Vagina (tissue), 2 donors: ENCODE data around the gene AGPS. TPM values are rescaled to one million over a fixed set of nuclear protein-coding genes. Genes with fewer than 3 reads are reported as not detected.
"Not testable (repeated sequence)": the region's sequence is repeated elsewhere in the genome, so short reads cannot be mapped to it uniquely, and the experiment has no call there.

Source experiments
- DNase-seq, 2 donors: peaks; one replicate each; pipeline ENCODE4 v3.0.0-alpha.2; 2017; ENCODE audit errors: extremely low spot score in 2 of 2
- H3K27ac ChIP-seq: fragments of 200-600 bp; sonication (generic); one replicate; pipeline ENCODE4 v1.5.1; 2019
- H3K27me3 ChIP-seq: fragments of 200-600 bp; sonication (generic); one replicate; pipeline ENCODE4 v1.5.1; 2019
- H3K36me3 ChIP-seq, 2 donors: fragments of 200-600 bp; sonication (generic); one replicate each; pipeline ENCODE4 v1.5.1; 2017 to 2019
- H3K4me1 ChIP-seq: fragments of 200-600 bp; sonication (generic); one replicate; pipeline ENCODE4 v1.5.1; 2019
- H3K4me3 ChIP-seq, 2 donors: fragments of 200-600 bp; sonication (generic); 1 replicate in 1 of 2; 2 replicates in 1 of 2; pipeline ENCODE4 v1.5.1; 2016 to 2019
- H3K9me3 ChIP-seq: fragments of 200-600 bp; sonication (generic); one replicate; pipeline ENCODE4 v1.5.1; 2019
- POLR2A ChIP-seq, 2 donors: fragments of 450-650 bp; IDR thresholded peaks; one replicate each; pipeline ENCODE4 v1.6.1; 2017; ENCODE audit warnings: antibody characterized with exemption in 2 of 2, mild to moderate bottlenecking in 2 of 2, moderate library complexity in 2 of 2
- POLR2AphosphoS5 ChIP-seq, 2 donors: sonication (generic); formaldehyde crosslinking; IDR thresholded peaks; one replicate each; pipeline ENCODE4 v1.9.0; 2017; ENCODE audit warnings: antibody characterized with exemption in 2 of 2, mild to moderate bottlenecking in 2 of 2, low read depth in 1 of 2; ENCODE audit not compliant: insufficient read depth in 1 of 2
- intact Hi-C: fragments of 100-400 bp; cut with DNase I; formaldehyde crosslinking; loops from one replicate; pipeline ENCODE4 v1.15.1; 2023
- total RNA-seq: library from RNA; depleted of rRNA; stranded (reverse); fragments of >200 nt; gene quantifications from one replicate; pipeline ENCODE4 v1.2.3, GENCODE V29; 2016
- TF ChIP-seq, protein P1 (sequence below), 3 experiments: fragments of 450-650 bp in 2 of 3; fragments of 200-600 bp in 1 of 3; sonication (generic) in 1 of 3; IDR thresholded peaks; one replicate each; pipeline ENCODE4 v1.5.1; 2017 to 2019; ENCODE audit warnings: antibody characterized with exemption in 3 of 3, mild to moderate bottlenecking in 2 of 3, moderate library complexity in 2 of 3

AGPS gene
- total RNA-seq, 1 donor from 2014 or later = 27.3 TPM

DNA sequence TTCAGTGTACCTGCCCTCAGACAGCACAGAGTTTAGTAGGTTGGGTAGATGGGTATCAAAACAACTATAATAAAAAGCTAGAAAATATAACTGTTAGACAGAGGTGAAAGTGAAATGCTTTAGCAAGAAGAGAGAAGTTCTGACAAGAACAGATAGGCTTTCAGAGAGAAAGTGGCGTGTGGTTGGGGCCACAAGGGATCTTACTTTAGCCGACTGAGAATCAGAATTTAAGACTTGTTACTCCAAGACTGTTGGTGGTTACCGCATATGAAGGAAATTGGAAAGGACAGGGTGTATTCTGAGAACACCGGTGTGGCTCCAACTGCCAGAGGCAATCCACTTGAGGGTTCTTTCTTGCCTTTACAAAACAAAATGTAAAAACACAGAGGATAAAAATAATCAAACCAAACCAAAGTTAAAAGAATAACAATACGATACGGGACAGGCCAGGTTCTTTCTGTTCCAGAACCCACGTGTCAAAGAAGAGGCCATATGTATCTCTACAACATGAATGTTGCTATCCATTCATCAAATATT lies 44.4 kb upstream of the AGPS start:
- Histone ChIP-seq H3K27me3 (no peaks in the 10 kb centered on the region), H3K36me3 (no peaks in the 10 kb centered on the region), H3K9me3 (no peaks in the 10 kb centered on the region), H3K27ac (no peak overlapping the region), H3K4me1 (peaks cover 17% of the 10 kb centered on the region), H3K4me3 (no peak overlapping the region)
- no peak for DNase-seq
- intact Hi-C loops = no loop called here
- TF ChIP-seq POLR2A (IDR thresholded peaks at IDR 0.05) = no peak
- TF ChIP-seq, protein P1, sequence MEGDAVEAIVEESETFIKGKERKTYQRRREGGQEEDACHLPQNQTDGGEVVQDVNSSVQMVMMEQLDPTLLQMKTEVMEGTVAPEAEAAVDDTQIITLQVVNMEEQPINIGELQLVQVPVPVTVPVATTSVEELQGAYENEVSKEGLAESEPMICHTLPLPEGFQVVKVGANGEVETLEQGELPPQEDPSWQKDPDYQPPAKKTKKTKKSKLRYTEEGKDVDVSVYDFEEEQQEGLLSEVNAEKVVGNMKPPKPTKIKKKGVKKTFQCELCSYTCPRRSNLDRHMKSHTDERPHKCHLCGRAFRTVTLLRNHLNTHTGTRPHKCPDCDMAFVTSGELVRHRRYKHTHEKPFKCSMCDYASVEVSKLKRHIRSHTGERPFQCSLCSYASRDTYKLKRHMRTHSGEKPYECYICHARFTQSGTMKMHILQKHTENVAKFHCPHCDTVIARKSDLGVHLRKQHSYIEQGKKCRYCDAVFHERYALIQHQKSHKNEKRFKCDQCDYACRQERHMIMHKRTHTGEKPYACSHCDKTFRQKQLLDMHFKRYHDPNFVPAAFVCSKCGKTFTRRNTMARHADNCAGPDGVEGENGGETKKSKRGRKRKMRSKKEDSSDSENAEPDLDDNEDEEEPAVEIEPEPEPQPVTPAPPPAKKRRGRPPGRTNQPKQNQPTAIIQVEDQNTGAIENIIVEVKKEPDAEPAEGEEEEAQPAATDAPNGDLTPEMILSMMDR (IDR thresholded peaks at IDR 0.05) = no peak
- no peak for TF ChIP-seq POLR2AphosphoS5 (IDR thresholded peaks at IDR 0.05; ENCODE audit: insufficient read depth in 1 of 2, low read depth in 1 of 2)

- DNase-seq = no peak
- peaks cover 20% of the 10 kb centered on the region for H3K4me1 ChIP-seq
- TF ChIP-seq, protein P1 (IDR thresholded peaks at IDR 0.05) = no peak
- TF ChIP-seq POLR2AphosphoS5 (IDR thresholded peaks at IDR 0.05; ENCODE audit: insufficient read depth in 1 of 2, low read depth in 1 of 2) (no peak), POLR2A (IDR thresholded peaks at IDR 0.05) (no peak)
- intact Hi-C loops = no loop called here
- H3K36me3 ChIP-seq = no peaks in the 10 kb centered on the region
- no peaks in the 10 kb centered on the region for H3K27me3 ChIP-seq
- H3K9me3 ChIP-seq = no peaks in the 10 kb centered on the region
- H3K4me3 ChIP-seq = no peak overlapping the region
- no peak overlapping the region for H3K27ac ChIP-seq
These were observed 43.6 kb upstream of the AGPS start for GRCh38 chr2:177348733-177349693.

- H3K9me3 ChIP-seq, H3K4me3 ChIP-seq, H3K27me3 ChIP-seq, H3K27ac ChIP-seq, DNase-seq, intact Hi-C loops, H3K36me3 ChIP-seq: not testable (repeated sequence)
- peaks cover 20% of the 10 kb centered on the region for H3K4me1 ChIP-seq
These were observed 41.9 kb upstream of the AGPS start for GRCh38 chr2:177350624-177351023.

DNA sequence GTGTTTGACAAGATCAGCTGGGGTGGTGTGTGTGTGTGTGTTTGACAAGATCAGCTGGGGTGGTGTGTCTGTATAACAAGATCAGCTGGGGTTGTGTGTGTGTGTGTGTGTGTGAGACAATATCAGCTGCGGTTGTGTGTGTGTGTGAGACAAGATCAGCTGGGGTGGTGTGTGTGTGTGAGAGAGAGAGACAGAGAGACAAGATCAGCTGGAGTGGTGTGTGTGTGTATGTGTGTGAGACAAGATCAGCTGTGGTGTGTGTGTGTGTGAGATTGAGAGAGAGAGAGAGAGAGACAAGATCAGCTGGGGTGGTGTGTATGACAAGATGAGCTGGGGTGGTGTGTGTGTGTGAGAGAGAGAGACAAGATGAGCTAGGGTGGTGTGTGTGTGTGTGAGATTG lies 41.5 kb upstream of the AGPS start:
- H3K4me3 ChIP-seq, H3K27me3 ChIP-seq, H3K27ac ChIP-seq, intact Hi-C loops, DNase-seq, H3K36me3 ChIP-seq, H3K9me3 ChIP-seq: not testable (repeated sequence)
- H3K4me1 ChIP-seq = peaks cover 20% of the 10 kb centered on the region

DNA sequence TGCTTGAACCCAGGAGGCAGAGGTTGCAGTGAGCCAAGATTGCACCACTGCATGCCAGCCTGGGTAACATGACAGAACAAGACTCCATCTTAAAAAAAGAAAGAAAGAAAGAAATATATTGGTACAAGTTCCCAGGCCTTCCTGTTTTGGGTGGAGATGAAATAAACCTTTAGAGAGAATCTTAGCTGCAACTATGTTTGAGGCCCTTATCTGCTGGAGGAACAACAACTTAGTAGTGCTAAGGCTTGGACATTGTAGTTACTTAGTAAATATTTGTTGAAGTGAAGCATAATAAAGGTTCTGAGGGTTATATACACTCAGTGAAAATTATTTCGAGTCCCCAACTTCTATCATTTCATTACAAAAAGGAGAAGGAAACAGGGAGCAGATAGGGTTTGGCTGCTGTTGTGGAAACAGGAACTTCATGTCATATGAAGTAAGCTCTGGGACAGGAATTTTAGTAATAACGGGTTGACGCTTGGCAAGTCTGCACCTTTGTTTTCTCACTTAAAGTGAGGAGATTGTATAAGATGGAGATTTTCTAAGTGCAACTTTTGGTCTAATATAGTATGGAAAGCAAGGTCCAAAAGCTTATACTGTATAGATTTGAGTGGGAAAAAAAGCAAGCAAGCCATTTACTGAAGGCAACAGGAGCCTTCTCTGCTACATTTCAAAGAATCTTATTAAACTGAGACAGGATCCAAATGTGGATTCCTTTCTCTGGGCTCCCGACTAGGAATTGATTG lies 40.0 kb upstream of the AGPS start:
- H3K36me3 ChIP-seq = no peaks in the 10 kb centered on the region
- H3K27ac ChIP-seq = no peak overlapping the region
- H3K4me3 ChIP-seq = no peak overlapping the region
- no peak for DNase-seq
- peaks cover 20% of the 10 kb centered on the region for H3K4me1 ChIP-seq
- TF ChIP-seq, protein P1 (IDR thresholded peaks at IDR 0.05) = no peak
- no peak for TF ChIP-seq POLR2A (IDR thresholded peaks at IDR 0.05)
- TF ChIP-seq POLR2AphosphoS5 (IDR thresholded peaks at IDR 0.05; ENCODE audit: insufficient read depth in 1 of 2, low read depth in 1 of 2) = no peak
- H3K27me3 ChIP-seq = no peaks in the 10 kb centered on the region
- intact Hi-C loops = no loop called here
- H3K9me3 ChIP-seq = no peaks in the 10 kb centered on the region

DNA sequence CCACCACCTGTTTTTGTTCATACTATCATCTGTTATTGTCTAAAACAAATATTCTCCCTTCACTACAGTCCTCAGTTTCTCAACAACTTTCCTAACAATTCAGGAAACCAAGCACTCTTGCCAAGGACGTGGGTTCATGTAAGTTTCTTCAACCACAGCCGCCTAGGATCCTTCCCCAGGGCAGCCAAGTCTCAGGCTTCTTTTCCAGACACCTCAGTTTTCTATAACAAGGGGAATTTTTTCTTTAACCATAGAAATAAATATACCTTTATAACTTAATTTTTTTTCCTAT lies 39.4 kb upstream of the AGPS start:
- Histone ChIP-seq H3K4me1 (peaks cover 20% of the 10 kb centered on the region), H3K27me3 (no peaks in the 10 kb centered on the region), H3K27ac (no peak overlapping the region), H3K36me3 (no peaks in the 10 kb centered on the region), H3K9me3 (no peaks in the 10 kb centered on the region), H3K4me3 (no peak overlapping the region)
- no peak for TF ChIP-seq POLR2A (IDR thresholded peaks at IDR 0.05)
- TF ChIP-seq, protein P1 (IDR thresholded peaks at IDR 0.05) = no peak
- no peak for TF ChIP-seq POLR2AphosphoS5 (IDR thresholded peaks at IDR 0.05; ENCODE audit: insufficient read depth in 1 of 2, low read depth in 1 of 2)
- intact Hi-C loops = no loop called here
- no peak for DNase-seq

DNA sequence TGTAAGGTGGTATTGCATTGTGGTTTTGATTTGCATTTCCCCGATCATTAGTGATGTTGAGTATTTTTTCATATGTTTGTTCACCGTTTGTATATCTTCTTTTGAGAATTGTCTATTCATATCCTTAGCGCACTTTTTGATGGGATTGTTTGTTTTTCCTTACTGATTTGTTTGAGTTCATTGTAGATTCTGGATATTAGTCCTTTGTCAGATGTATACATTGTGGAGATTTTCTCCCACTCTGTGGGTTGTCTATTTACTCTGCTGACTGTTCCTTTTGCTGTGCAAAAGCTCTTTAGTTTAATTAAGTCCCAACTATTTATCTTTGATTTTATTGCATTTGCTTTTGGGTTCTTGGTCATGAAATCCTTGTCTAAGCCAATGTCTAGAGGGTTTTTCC lies 38.0 kb upstream of the AGPS start:
- intact Hi-C loops, H3K27ac ChIP-seq, H3K27me3 ChIP-seq: not testable (repeated sequence)

More for the DNA sequence above, 38.0 kb upstream of the AGPS start:
- not testable (repeated sequence) for H3K4me3 ChIP-seq, H3K36me3 ChIP-seq, DNase-seq, H3K9me3 ChIP-seq
- peaks cover 20% of the 10 kb centered on the region for H3K4me1 ChIP-seq
